Measurements from ENCODE around the gene NDFIP1.

GRCh38 chr5:142166754-142167153, 58.2 kb downstream of the NDFIP1 start:
- TF ChIP-seq FOXP4 (CRISPR knock-in tag; IDR thresholded peaks at IDR 0.05) (no peak), CTCF (IDR thresholded peaks at IDR 0.05) (no peak), MXD4 (CRISPR knock-in tag; IDR thresholded peaks at IDR 0.05; ENCODE audit: borderline replicate concordance) (no peak), JUN (CRISPR knock-in tag; IDR thresholded peaks at IDR 0.05) (no peak), FOXP1 (CRISPR knock-in tag; IDR thresholded peaks at IDR 0.05; ENCODE audit: borderline replicate concordance) (no peak), ATF2 (CRISPR knock-in tag; IDR thresholded peaks at IDR 0.05; ENCODE audit: borderline replicate concordance, low read depth) (no peak), ATF1 (CRISPR knock-in tag; IDR thresholded peaks at IDR 0.05) (no peak), E2F4 (CRISPR knock-in tag; IDR thresholded peaks at IDR 0.05; ENCODE audit: borderline replicate concordance, low read depth) (no peak), ZBTB43 (CRISPR knock-in tag; IDR thresholded peaks at IDR 0.05) (no peak), ZNF671 (CRISPR knock-in tag; IDR thresholded peaks at IDR 0.05) (no peak), TEAD1 (CRISPR knock-in tag; IDR thresholded peaks at IDR 0.05) (no peak), HMGXB4 (CRISPR knock-in tag; IDR thresholded peaks at IDR 0.05) (no peak), ZNF416 (CRISPR knock-in tag; IDR thresholded peaks at IDR 0.05) (no peak)
